ENCODE measurements around the gene NR6A1.
"Not testable (repeated sequence)": the region's sequence is repeated elsewhere in the genome, so short reads cannot be mapped to it uniquely, and the experiment has no call there.

The NR6A1 gene

GRCh38 chr9:124776954-124777648 is 6.0 kb upstream of the NR6A1 start, which contains the start of gene OLFML2A:
Gene OLFML2A, plus strand, starts transcription at chr9:124777133. Its CDS starts 138 bp downstream, at chr9:124777271.
- no peak for DNase-seq (ENCODE audit: low read depth)

GRCh38 chr9:124776618-124776953 is 5.5 kb upstream of the NR6A1 start:
- no peak for DNase-seq (ENCODE audit: low read depth)

GRCh38 chr9:124774129-124774978 is 3.2 kb upstream of the NR6A1 start:
- peak; percentile 63 for DNase-seq (ENCODE audit: low read depth)

GRCh38 chr9:124773473-124774128 is 2.5 kb upstream of the NR6A1 start:
- no peak for DNase-seq (ENCODE audit: low read depth)

- DNase-seq (ENCODE audit: low read depth), result not testable (repeated sequence)
Measured at GRCh38 chr9:124772877-124773276, 1.8 kb upstream of the NR6A1 start.

GRCh38 chr9:124771867-124772679 is 962 bp upstream of the NR6A1 start:
- peak; percentile 63 for DNase-seq (ENCODE audit: low read depth)

GRCh38 chr9:124770359-124771020 is 621 bp downstream of the NR6A1 start:
- DNase-seq (ENCODE audit: low read depth), result no peak

- no peak for DNase-seq (ENCODE audit: low read depth)
Measured at GRCh38 chr9:124769549-124770358, 1.4 kb downstream of the NR6A1 start.

- DNase-seq (ENCODE audit: low read depth), result no peak
Measured at GRCh38 chr9:124768750-124769548, 2.2 kb downstream of the NR6A1 start.

- DNase-seq (ENCODE audit: low read depth), result no peak
Measured at GRCh38 chr9:124768334-124768733, 2.8 kb downstream of the NR6A1 start.

- no peak for DNase-seq (ENCODE audit: low read depth)
Measured at GRCh38 chr9:124767821-124768220, 3.3 kb downstream of the NR6A1 start.

GRCh38 chr9:124766815-124767554 is 4.1 kb downstream of the NR6A1 start:
- DNase-seq (ENCODE audit: low read depth), result no peak

- DNase-seq (ENCODE audit: low read depth), result no peak
Measured at GRCh38 chr9:124766326-124766725, 4.8 kb downstream of the NR6A1 start.

- DNase-seq (ENCODE audit: low read depth), result no peak
Measured at GRCh38 chr9:124765439-124765835, 5.7 kb downstream of the NR6A1 start.

- no peak for DNase-seq (ENCODE audit: low read depth)
Measured at GRCh38 chr9:124764774-124765438, 6.2 kb downstream of the NR6A1 start.

- no peak for DNase-seq (ENCODE audit: low read depth)
Measured at GRCh38 chr9:124762633-124763032, 8.5 kb downstream of the NR6A1 start.

- DNase-seq (ENCODE audit: low read depth), result no peak
Measured at GRCh38 chr9:124761710-124762109, 9.4 kb downstream of the NR6A1 start.

- DNase-seq (ENCODE audit: low read depth), result no peak
Measured at GRCh38 chr9:124761196-124761595, 9.9 kb downstream of the NR6A1 start.

Measured in iris pigment epithelial cell (primary cell).